B cell (primary cell): ENCODE results near the gene CEACAM16.

Experiments
- CTCF ChIP-seq: fragments of 200-600 bp; IDR thresholded peaks from one replicate; pipeline ENCODE4 v1.8.0; 2022; ENCODE audit warnings: antibody characterized with exemption, mild to moderate bottlenecking
- EZH2 ChIP-seq: IDR thresholded peaks from 2 replicates; pipeline ENCODE4 v1.6.1; 2012; ENCODE audit warnings: borderline replicate concordance, low read depth, mild to moderate bottlenecking, moderate library complexity, low read length; ENCODE audit not compliant: insufficient read depth, poor library complexity, severe bottlenecking

GRCh38 chr19:44685877-44686276 lies 13.1 kb upstream of the CEACAM16 start:
- TF ChIP-seq EZH2 (no peak), CTCF (no peak)
